Measurements from ENCODE around the gene SRMS.
"Not testable (repeated sequence)": the region's sequence is repeated elsewhere in the genome, so short reads cannot be mapped to it uniquely, and the experiment has no call there.

Gene SRMS

GRCh38 chr20:63518351-63518861 lies 29.1 kb downstream of the SRMS start:
- H3K27ac ChIP-seq, result no peak overlapping the region
- no peaks in the 10 kb centered on the region for H3K79me2 ChIP-seq (ENCODE audit: insufficient read depth, low read depth)
- no peaks in the 10 kb centered on the region for H4K20me1 ChIP-seq (ENCODE audit: insufficient read depth)
- H3K36me3 ChIP-seq (ENCODE audit: insufficient read depth), result no peaks in the 10 kb centered on the region; the same call in 1 of the 2 replicates
- H3K4me1 ChIP-seq (ENCODE audit: low read depth, poor library complexity, severe bottlenecking), result no peaks in the 10 kb centered on the region
- H2AFZ ChIP-seq (ENCODE audit: low read depth), result no peak overlapping the region
- H3K27me3 ChIP-seq (ENCODE audit: insufficient read depth, low read depth), result peaks cover 68% of the 10 kb centered on the region
- H3K9ac ChIP-seq, result no peak overlapping the region
- TF ChIP-seq CTCF (conservative IDR thresholded peaks at IDR 0.05; ENCODE audit: low read depth, low read length), result no peak
- H3K4me3 ChIP-seq (IDR thresholded peaks at IDR 0.05; ENCODE audit: insufficient read depth, low read depth, low read length), result no peak overlapping the region
- no peak overlapping the region for H3K4me2 ChIP-seq

- peaks cover 75% of the 10 kb centered on the region for H3K27me3 ChIP-seq (ENCODE audit: insufficient read depth, low read depth)
- no peaks in the 10 kb centered on the region for H3K4me1 ChIP-seq (ENCODE audit: low read depth, poor library complexity, severe bottlenecking)
- H3K36me3 ChIP-seq (ENCODE audit: insufficient read depth), result no peaks in the 10 kb centered on the region; the same call in 1 of the 2 replicates
- no peak overlapping the region for H2AFZ ChIP-seq (ENCODE audit: low read depth)
- no peak for TF ChIP-seq CTCF (conservative IDR thresholded peaks at IDR 0.05; ENCODE audit: low read depth, low read length)
- no peak overlapping the region for H3K9ac ChIP-seq
- no peak overlapping the region for H3K4me2 ChIP-seq
- H3K27ac ChIP-seq, result no peak overlapping the region
- H3K4me3 ChIP-seq (IDR thresholded peaks at IDR 0.05; ENCODE audit: insufficient read depth, low read depth, low read length), result no peak overlapping the region
- no peaks in the 10 kb centered on the region for H4K20me1 ChIP-seq (ENCODE audit: insufficient read depth)
- no peaks in the 10 kb centered on the region for H3K79me2 ChIP-seq (ENCODE audit: insufficient read depth, low read depth)
Observed at GRCh38 chr20:63517376-63518309, 29.9 kb downstream of the SRMS start.

- not testable (repeated sequence) for H3K4me3 ChIP-seq (IDR thresholded peaks at IDR 0.05; ENCODE audit: insufficient read depth, low read depth, low read length); H3K4me2 ChIP-seq; H3K9ac ChIP-seq; H3K4me1 ChIP-seq (ENCODE audit: low read depth, poor library complexity, severe bottlenecking); H3K79me2 ChIP-seq (ENCODE audit: insufficient read depth, low read depth); H3K27ac ChIP-seq; H3K36me3 ChIP-seq (ENCODE audit: insufficient read depth); H2AFZ ChIP-seq (ENCODE audit: low read depth); H4K20me1 ChIP-seq (ENCODE audit: insufficient read depth)
- H3K27me3 ChIP-seq (ENCODE audit: insufficient read depth, low read depth), result peaks cover 98% of the 10 kb centered on the region
Observed at GRCh38 chr20:63514520-63514919, 33.0 kb downstream of the SRMS start.

- no peak overlapping the region for H3K4me3 ChIP-seq (IDR thresholded peaks at IDR 0.05; ENCODE audit: insufficient read depth, low read depth, low read length)
- peaks cover 98% of the 10 kb centered on the region for H3K27me3 ChIP-seq (ENCODE audit: insufficient read depth, low read depth)
- no peak overlapping the region for H3K27ac ChIP-seq
- H3K4me1 ChIP-seq (ENCODE audit: low read depth, poor library complexity, severe bottlenecking), result no peaks in the 10 kb centered on the region
- TF ChIP-seq CTCF (conservative IDR thresholded peaks at IDR 0.05; ENCODE audit: low read depth, low read length), result no peak
- no peaks in the 10 kb centered on the region for H3K79me2 ChIP-seq (ENCODE audit: insufficient read depth, low read depth)
- no peak overlapping the region for H3K4me2 ChIP-seq
- H4K20me1 ChIP-seq (ENCODE audit: insufficient read depth), result no peaks in the 10 kb centered on the region
- H3K36me3 ChIP-seq (ENCODE audit: insufficient read depth), result no peaks in the 10 kb centered on the region; the same call in 1 of the 2 replicates
- no peak overlapping the region for H2AFZ ChIP-seq (ENCODE audit: low read depth)
- H3K9ac ChIP-seq, result no peak overlapping the region
Observed at GRCh38 chr20:63513207-63513606, 34.3 kb downstream of the SRMS start.

GRCh38 chr20:63509088-63509564 lies 38.4 kb downstream of the SRMS start:
- no peak overlapping the region for H3K4me3 ChIP-seq (IDR thresholded peaks at IDR 0.05; ENCODE audit: insufficient read depth, low read depth, low read length)
- H2AFZ ChIP-seq (ENCODE audit: low read depth), result no peak overlapping the region
- H3K4me1 ChIP-seq (ENCODE audit: low read depth, poor library complexity, severe bottlenecking), result no peaks in the 10 kb centered on the region
- H3K79me2 ChIP-seq (ENCODE audit: insufficient read depth, low read depth), result no peaks in the 10 kb centered on the region
- TF ChIP-seq CTCF (conservative IDR thresholded peaks at IDR 0.05; ENCODE audit: low read depth, low read length), result no peak
- no peak overlapping the region for H3K27ac ChIP-seq
- H4K20me1 ChIP-seq (ENCODE audit: insufficient read depth), result no peaks in the 10 kb centered on the region
- peaks cover 100% of the 10 kb centered on the region for H3K27me3 ChIP-seq (ENCODE audit: insufficient read depth, low read depth)
- no peak overlapping the region for H3K9ac ChIP-seq
- no peak overlapping the region for H3K4me2 ChIP-seq
- H3K36me3 ChIP-seq (ENCODE audit: insufficient read depth), result no peaks in the 10 kb centered on the region

Data from KMS-11 (cell line).